ENCODE data around the gene TANC1.
A peak's percentile ranks its signal among the peaks of the same experiment; 100 is the strongest.

Gene TANC1

DNA sequence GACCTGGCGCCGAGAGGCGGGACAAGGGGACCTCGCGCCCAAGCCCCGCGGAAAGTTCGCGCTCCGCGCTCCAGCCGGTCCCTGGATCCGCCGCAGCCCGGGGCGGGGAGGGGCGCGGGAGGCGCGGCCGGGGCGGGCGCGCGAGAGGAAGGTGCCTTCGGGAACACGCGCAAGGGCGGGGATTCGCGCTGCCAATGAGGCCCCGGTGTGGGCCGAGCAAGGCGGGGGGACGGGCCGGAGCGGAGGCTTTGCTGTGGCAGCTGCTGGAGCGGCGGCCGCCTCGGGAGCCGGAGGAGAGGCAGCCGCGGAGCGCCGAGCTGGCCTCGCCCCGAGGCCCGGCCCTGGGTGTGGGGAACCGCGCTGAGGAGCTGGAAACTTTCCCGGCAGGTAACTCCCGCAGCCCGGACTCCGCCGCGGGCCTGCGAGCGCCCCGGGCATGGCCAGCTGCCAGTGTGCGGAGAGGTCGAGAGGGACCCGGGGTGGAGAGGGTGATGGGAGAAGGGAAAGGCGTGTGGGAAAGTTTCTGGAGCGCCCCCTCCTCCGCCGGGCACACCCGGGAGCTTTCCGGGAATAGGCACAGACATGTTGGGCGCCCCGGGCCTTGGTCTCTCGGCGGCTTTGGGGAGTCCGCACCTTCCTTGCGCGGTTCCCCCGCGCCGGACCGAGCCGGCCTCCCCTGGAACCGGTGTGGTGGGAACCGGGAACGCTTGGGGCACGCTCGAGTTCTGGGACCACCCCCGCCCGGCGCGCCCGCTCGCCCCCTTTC is at the start of gene TANC1:
TSS of gene TANC1 (plus strand) at position 245 of the 766 bp plus-strand sequence. CDS start 97,271 bp downstream, outside the sequence.
- peak; percentile 95 for DNase-seq (ENCODE audit: low spot score)

DNA sequence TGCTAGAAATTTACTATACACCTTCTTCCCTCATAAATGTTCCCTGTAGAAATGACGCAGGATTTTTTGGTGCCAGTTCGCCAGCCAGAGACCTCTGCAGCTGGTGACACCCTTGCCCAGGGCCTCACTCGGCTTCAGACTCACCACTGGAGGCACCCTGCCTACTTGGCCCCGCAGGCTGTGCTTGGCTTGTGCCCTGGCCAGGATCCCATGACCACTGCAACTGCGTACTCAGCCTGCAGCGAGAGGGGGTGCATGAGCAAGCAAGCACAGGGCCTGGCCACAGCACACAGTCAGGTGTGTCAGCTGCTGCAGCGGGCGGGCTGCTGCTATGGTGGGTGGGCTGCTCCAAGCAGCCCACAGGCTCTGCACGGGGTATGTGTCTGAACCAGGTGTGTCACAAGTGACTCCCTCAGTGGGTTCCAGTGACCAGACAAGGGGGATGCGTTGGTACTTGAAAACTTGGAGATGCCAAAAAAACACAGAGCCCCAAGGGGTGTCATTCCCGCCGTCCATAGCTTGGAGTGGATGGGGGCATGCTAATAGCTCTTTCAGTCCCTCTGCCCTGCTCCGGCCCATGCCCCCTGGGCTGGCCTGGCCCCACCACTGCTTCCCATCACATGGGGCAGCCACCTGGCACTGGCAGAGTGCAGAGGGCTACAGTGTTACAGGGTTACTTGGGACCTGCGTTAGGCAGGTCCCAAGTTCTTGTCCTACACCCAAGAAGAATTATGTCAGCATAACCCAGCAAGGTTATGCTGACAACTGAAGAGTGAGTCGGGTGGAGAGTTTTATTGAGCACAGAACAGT is 46.6 kb upstream of the TANC1 start:
- no peak for DNase-seq (ENCODE audit: low spot score)

DNA sequence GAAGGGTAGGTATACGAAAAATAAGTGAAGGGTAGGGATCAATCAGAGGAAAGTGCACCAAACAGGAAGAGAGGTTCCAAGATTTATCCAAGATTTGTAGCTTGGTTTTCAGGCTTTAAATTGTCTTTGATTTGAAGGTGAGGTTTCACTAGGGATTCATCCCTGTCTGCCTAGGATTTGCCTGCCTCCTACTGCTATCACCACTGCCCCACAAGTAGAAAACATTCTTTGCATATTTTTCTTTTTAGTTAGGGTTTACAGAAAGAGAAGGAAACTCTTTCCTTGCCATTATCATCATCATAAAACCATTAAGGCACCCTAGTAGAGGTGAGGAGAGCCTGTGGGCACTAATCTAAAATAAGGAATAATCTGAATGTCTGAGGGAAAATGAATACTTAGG is 45.8 kb upstream of the TANC1 start:
- no peak for DNase-seq (ENCODE audit: low spot score)

DNA sequence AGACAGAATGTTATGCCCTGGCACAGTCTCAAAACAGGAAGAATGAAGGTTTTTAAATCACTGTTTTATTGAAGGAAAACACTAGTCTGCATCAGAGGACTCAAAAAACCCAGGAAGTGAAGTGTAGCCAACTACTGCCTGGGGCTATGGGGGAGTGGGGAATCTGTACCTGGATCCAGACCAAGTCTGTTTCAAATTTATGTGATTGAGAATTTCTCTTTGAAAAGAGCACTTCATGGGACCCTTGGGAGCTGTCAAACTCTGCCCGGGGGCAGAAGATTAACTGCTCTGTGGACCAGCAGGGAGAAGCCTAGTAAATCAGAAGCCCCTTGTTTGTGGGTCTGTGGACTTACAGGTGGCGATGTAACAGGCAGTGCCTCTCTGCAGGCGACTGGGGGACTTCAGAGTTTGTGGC is 45.3 kb upstream of the TANC1 start:
- DNase-seq (ENCODE audit: low spot score), result no peak

DNA sequence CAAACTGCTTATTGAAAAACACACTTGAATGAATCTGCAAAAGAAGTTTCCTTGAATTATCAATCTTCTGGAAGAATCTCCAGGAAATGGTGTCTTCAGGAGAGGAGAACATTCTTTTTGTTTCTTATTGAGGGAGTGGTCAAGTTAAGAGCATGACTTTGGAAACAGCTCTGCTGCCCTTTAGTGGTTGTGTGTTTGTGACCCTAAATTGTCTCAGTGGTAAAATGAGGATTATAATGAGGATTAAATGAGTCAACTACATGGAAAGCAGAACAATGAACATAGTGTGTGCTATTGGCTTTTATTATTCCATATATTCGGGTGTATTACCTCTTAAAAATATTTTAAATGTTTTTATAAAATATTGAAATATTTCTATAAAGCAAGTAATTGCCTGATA is 44.8 kb upstream of the TANC1 start:
- no peak for DNase-seq (ENCODE audit: low spot score)

DNA sequence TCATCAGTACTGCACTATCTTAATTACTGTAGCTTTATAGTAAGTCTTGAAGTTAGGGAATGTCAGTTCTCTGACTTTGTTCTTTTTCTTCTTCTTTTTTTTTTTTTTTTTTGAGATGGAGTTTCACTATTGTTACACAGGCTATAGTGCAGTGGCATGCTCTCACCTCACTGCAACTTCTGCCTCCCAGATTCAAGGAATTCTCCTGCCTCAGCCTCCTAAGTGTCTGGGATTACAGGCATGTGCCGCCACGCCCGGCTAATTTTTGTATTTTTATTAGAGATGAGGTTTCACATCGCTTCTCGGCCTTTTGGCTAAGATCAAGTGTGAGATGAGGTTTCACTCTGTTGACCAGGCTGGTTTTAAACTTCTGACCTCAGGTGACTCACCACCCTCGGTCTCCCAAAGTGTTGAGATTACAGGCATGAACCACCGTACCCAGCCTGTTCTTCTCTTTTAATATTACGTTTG is 41.9 kb upstream of the TANC1 start:
- no peak for DNase-seq (ENCODE audit: low spot score)

DNA sequence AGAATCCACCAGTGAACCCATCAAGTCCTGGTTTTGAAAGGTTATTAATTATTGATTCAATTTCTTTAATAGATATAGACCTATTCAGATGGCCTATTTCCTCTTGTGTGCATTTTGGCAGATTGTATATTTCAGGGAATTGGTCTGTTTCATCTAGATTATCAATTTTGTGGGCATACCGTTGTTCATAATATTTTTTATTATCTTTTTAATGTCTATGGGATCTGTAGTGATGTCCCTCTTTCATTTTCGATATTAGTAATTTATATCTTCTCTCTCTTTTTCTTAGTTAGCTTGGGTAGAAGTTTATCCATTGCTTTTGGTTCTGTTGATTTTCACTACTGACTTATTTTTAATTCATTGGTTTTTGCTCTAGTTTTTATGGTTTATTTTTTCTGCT is 39.9 kb upstream of the TANC1 start:
- no peak for DNase-seq (ENCODE audit: low spot score)

DNA sequence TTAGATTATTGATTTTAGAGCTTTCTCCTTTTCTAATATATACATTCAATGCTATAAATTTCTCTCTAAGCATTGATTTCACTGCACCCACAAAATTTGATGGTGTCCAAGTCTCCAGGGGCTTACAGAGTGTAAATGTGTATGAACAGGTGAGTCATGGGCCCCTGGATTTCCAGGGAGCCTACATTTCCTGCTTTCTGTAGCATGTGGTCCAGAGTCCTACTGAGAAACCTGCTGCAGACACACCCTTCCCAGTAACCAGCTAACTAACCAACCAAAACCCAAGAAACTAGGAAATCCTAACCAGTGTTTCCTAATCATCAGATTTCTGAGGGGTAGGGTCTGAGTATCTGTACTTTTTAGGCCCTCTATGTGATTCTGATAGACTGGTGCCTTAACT is 39.5 kb upstream of the TANC1 start:
- no peak for DNase-seq (ENCODE audit: low spot score)

DNA sequence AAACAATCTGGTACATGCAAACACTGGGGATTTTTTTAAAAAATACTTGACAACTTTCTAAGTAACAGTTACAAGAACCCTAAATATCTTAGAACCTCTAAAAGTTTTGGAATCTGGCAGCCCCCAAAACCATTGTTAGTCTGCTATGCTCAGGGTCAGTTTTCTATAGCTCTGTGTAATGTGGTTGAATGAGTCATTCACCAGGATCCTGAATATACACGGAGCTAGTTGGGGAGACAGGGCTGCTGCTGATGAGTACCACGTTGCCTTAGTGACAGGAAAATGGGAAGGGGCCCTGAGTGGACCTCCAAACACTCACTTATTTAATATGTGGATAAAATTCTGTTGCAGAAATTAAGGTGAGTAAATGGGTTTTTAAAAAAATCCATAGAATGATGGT is 36.9 kb upstream of the TANC1 start:
- DNase-seq (ENCODE audit: low spot score), result no peak

DNA sequence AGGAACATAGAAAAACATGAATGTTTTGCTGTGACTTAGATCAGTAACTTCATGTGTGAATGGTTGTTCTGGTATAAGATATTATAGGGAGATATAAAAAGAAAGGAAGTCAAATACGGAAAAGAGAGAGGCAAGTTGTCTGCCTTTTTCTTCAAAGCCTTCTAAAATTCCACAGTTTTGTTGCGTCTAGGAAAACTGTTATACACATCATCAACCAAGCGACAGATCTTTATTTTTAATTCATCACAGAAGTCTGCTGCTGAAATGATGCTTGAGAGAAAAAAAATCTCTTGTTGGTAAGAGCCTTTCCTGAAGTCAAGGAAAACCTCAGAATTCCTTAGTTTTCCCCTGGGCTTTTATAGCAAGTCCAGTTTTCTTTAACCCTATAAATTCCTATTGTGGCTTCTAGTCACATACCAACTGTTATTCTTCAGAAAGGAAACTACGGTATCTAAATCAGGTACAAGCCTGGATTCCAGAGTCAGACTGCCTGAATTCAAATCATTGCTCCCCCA is 36.3 kb upstream of the TANC1 start:
- no peak for DNase-seq (ENCODE audit: low spot score)

DNA sequence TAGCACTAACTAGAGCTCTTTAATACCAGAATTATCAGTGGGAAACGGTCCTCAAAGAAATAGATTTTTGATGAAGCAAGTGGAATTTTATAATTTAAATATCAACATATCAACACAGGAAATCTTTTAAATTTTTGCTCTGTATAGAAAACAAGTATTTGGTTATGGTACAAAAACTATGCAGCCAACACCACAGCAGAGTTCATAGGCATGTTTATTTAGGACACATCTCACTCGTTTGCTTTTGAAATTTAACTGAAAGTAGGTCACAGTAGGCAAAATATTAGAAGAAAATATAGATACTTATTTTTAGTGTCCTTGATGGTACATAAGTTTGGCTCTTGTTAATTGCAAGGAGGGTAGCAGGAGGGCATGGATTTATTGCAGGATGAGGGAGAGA is 34.3 kb upstream of the TANC1 start:
- no peak for DNase-seq (ENCODE audit: low spot score)

DNA sequence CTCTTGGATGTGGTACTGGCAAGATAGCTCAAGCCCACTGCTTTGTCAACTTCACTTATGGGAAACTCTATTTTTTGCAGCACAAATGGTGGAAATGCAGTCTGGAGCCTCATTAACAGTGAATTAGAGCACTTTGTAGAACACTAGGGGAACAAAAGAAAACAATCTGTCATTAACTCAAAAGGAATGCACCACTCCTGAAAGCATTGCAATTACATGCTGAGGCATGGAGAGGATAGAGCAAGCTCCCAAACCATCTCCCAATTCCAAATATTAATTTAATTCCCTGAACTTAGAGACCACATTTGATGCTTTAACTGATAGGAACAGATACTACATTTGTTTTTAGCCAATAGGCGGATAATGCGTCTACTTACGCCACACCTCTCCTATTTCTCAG is 32.8 kb upstream of the TANC1 start:
- no peak for DNase-seq (ENCODE audit: low spot score)

DNA sequence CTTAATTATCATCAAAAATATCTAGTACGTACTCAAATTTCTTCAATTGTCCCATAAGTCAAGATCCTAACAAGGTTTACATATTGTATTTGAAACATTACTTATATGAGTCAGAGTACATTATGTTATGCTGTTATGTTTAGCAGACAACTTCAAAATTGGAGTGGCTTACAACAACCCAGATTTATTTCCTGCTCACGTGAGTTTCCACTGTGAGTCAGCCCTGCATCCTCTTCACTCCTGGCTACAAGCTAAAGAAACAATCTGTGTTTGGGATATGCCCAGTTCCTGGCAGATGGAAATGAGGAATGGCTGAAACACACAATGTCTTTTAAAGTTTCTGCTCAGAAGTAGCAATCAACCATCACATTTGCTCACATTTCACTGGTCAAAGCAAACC is 31.5 kb upstream of the TANC1 start:
- no peak for DNase-seq (ENCODE audit: low spot score)

DNA sequence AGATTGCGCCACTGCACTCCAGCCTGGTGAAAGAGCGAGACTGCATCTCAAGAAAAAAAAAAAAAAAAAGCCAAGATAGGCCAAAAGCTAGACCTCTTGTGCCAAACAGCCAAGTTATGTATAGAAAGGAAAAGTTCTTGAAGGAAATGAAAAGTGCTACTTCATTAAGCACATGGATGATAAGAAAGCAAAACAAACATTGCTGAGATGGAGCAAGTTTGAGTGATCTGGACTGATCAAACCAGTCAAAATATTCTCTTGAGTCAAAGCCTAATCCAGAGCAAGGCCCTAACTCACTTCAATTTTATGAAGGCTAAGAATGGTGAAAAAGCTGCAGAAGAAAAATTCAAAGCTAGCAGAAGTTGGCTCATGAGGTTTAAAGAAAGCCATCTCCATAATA is 28.1 kb upstream of the TANC1 start:
- no peak for DNase-seq (ENCODE audit: low spot score)

DNA sequence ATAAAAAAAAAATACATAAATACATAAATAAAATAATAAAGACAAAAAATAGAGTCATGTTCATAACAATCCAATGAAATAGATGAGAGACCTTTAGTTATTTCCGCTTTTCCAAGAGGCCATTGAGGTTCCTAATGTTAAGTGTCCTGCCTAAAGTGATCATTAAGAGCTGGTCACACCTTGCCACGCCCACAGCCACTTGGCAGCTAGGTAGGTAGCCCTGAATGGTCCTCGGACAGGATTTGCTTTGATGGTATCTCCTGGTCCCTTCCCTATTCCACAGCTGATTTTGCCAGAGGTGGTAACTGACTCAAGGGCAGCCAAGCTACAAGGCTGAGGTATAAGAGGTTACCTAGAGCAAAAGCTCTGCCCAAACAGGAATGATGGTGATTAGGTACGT is 24.5 kb upstream of the TANC1 start:
- no peak for DNase-seq (ENCODE audit: low spot score)

DNA sequence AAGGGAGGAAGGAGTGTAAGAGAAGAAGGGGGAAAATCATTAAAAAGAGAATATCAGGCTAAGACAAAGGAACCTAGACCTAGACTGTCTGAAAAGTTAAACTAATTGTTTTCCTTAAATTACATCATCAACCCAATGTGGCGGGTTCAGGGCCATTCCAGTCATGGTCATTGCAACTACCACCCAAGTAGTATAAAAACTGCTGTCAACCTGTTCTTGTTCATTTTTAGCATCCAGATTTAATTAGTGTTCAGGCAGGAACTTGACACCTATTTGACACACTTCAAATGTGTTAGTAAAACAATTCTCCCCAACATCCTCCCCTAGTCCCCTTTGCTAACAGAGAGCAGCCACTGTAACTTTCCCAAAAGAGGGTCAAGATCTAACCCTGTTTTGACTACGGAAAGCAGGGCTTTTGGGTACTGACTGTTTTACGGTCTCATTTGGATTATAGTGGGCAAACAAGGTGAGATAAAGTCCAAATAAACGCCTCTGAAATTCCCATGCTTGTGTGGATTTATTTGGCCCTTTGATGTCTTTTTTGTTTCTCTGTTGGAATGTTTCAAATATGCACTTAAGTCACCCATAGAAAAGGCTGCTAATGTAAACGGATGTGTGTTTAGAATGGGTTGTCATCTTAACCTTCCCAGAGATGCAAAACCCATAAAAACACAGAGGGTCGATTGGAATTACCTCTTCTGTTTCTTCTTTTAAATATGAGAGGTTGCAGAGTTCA is 19.3 kb upstream of the TANC1 start:
- DNase-seq (ENCODE audit: low spot score), result no peak

DNA sequence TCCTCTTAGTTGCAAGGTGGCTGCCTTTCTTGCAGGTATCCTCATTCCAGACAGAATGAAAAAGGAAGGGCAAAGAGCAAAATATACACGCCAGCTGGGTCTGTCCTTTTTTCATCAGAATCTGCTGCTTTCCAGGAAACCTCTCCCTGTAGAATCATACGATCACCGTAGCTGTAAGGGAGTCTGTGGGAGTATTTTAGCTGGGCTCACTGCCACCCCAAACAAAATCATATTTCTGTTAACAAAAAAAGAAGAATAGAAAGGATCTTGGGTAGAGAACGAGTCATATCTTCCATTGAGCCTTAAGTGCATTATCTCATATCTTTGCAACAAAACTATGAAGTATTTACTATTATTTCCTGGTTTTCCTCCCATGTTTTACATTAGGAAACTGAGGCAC is 15.0 kb upstream of the TANC1 start:
- no peak for DNase-seq (ENCODE audit: low spot score)

DNA sequence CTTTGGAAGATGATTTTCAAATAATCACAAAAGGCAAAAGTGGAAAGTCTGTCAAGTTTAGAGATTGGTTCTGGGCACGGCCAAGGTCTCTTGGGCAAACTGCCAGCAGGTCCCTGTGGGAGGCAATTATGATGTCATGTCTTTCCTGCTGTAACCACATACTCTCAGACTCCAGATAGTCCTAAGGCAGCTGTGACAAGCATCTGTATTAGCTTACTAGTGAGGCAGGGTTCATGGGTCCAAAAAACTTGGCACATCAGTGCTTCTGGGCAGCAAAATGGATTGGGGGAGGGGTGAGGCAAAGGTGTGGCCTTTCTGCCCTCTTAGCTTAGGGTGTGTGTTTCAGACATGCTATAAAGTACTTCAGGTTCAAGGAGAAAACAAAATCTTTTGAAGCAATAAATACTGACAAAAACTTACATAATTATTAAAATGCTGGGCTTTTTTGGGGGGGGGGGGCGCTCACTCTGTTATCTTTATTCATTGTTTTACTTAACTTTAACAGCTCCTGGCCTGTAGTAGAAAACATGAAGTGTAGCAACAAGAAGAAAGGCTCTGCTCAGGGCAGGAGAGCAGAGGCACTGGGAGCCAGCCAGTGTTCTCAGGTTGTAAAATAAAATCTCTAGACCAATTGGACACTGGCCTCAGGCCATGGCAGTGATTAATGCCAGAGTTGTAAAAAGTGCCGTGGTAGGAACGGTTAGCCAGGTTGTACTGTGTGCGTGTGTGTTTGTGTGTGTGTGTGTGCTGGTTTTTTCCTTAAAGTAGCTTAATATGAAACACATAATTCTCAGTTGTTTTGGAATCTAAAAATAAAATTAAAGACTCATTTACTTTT is 14.3 kb upstream of the TANC1 start:
- no peak for DNase-seq (ENCODE audit: low spot score)

DNA sequence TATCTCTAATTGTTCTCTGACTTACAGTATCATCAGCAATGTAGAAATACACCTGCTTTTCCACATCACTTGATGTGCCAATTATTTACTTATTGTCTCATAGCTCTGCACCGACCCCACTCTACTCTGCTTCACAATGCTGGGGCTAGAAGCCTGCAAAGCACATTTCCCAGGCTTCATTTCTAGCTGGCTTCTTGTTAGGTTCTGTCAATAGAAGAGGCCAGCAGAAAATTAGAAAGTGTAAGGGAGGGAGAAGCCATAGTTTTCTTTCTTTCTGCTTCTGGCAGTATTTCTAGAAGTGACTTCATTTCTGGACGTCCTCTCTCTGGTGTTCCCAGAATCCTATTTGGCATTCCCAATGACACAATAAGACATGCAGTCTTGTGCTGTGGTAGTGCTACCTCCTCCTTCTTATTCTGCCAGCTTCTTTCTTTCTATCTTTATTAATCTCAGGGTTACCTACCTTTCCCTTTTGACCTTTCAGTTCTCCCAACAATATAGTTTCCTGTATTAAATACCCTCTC is 12.5 kb upstream of the TANC1 start:
- DNase-seq (ENCODE audit: low spot score), result no peak

DNA sequence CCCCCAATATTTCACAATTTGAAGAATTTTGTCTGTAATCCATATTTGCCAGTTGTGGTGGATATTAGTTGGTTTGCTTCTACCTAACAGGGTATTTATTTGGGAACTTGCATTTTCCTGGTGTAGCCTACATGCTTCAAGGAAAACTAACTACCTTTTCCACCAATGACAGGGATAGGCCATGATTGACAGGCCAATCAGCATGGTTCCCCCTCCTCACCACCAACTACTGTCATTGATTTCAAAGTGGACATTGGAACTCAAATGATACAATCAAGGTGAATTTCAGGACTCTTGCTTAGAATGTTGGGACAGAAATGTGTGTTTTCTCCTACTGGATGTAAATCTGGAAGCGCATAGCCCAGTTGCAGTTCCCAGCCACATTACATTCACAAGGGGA is 10.1 kb upstream of the TANC1 start:
- no peak for DNase-seq (ENCODE audit: low spot score)

DNA sequence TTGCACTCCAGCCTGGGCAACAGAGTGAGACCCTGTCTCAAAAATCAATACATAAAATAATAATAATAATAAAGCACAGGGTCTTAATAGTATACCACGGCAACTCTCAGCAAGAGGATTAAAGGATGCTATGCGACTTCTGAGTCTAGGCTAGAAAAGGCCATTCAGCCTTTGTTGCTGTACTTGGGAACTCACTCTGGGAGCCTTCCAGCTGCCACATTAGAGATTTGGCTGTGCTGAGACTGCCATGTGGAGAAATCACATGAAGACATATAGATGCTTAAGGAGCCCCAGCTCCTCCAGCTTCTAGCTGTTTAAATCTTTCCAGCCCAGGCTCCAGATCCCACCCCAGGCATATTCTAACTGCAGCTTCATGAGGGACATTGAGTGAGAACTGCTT is 8.2 kb upstream of the TANC1 start:
- DNase-seq (ENCODE audit: low spot score), result no peak
